PC-3 (cell line): ENCODE data around the gene HMGXB3. TPM values are rescaled to one million over a fixed set of nuclear protein-coding genes. Genes with fewer than 3 reads are reported as not detected.

Experiments
- ATAC-seq: fragments of 200-7000 bp; cut with Tn5 transposase; 2 replicates; pipeline ENCODE4 v1.9.1; 2020; ENCODE audit warnings: mild to moderate bottlenecking, moderate library complexity
- BruUV-seq: library from RNA; stranded (reverse); fragments of 400-500 nt; replicated peaks from 2 replicates; lab custom pipeline; 2021; lab: Mats Ljungman, UMichigan
- CTCF ChIA-PET: fragments of 300-600 bp; sonication (Branson Sonifier 250); formaldehyde crosslinking; loops from one replicate; lab custom pipeline; 2022; ENCODE audit warnings: antibody characterized with exemption; lab: Charles Lee
- POLR2A ChIA-PET: fragments of 300-600 bp; sonication (Branson Sonifier 250); formaldehyde crosslinking; loops from one replicate; lab custom pipeline; 2022; ENCODE audit warnings: antibody characterized with exemption; ENCODE audit not compliant: unreplicated experiment; lab: Charles Lee
- DNase-seq: peaks from one replicate; pipeline ENCODE4 v3.0.0-alpha.2; 2015
- H2AFZ ChIP-seq: fragments of 300-600 bp; sonication (generic); 2 replicates; pipeline ENCODE4 v1.6.0; 2016; ENCODE audit warnings: antibody characterized with exemption, low read length
- H3F3A ChIP-seq: fragments of 300-600 bp; sonication (generic); one replicate; pipeline ENCODE4 v1.6.0; 2017; ENCODE audit warnings: antibody characterized with exemption, low read length, control low read depth, mild to moderate bottlenecking; ENCODE audit not compliant: unreplicated experiment
- H3K27ac ChIP-seq: fragments of 300-600 bp; sonication (generic); 2 replicates; pipeline ENCODE4 v1.5.1; 2016; ENCODE audit warnings: mild to moderate bottlenecking, low read length
- H3K27me3 ChIP-seq: fragments of 300-600 bp; sonication (generic); 2 replicates; pipeline ENCODE4 v1.6.1; 2016; ENCODE audit warnings: low read length, mixed read lengths
- H3K36me3 ChIP-seq: fragments of 300-600 bp; sonication (generic); 2 replicates; pipeline ENCODE4 v1.6.1; 2016; ENCODE audit warnings: low read depth, mixed run types, low read length, mixed read lengths
- H3K4me1 ChIP-seq: fragments of 300-600 bp; sonication (generic); 2 replicates; pipeline ENCODE4 v1.5.1; 2016; ENCODE audit warnings: low read length; ENCODE audit not compliant: insufficient read depth
- H3K4me2 ChIP-seq: fragments of 300-600 bp; sonication (generic); 2 replicates; pipeline ENCODE4 v1.6.0; 2016; ENCODE audit warnings: low read length
- H3K4me3 ChIP-seq: fragments of 300-600 bp; sonication (generic); 2 replicates; pipeline ENCODE4 v1.5.1; 2016; ENCODE audit warnings: mild to moderate bottlenecking, low read length, mixed read lengths
- H3K79me2 ChIP-seq: fragments of 300-600 bp; sonication (generic); 2 replicates; pipeline ENCODE4 v1.6.1; 2017; ENCODE audit warnings: low read length, mixed read lengths
- H3K9ac ChIP-seq: fragments of 300-600 bp; sonication (generic); 2 replicates; pipeline ENCODE4 v1.6.0; 2016; ENCODE audit warnings: mild to moderate bottlenecking, low read length
- H3K9me2 ChIP-seq: fragments of 300-600 bp; sonication (generic); replicated peaks from 2 replicates; pipeline ENCODE4 v1.6.1; 2016; ENCODE audit warnings: mixed run types, low read length, mixed read lengths
- H3K9me3 ChIP-seq: fragments of 300-600 bp; sonication (generic); 2 replicates; pipeline ENCODE4 v1.6.1; 2016; ENCODE audit warnings: low read length, mixed read lengths
- H4K20me1 ChIP-seq: fragments of 300-600 bp; sonication (generic); 2 replicates; pipeline ENCODE4 v1.6.1; 2016; ENCODE audit warnings: low read length, mixed read lengths
- EZH2 ChIP-seq: fragments of 300-600 bp; sonication (generic); IDR thresholded peaks from one replicate; pipeline ENCODE4 v1.6.1; 2017; ENCODE audit warnings: antibody characterized with exemption, mild to moderate bottlenecking, low read length; ENCODE audit not compliant: unreplicated experiment
- EZH2phosphoT487 ChIP-seq: fragments of 300-600 bp; sonication (generic); IDR thresholded peaks from 2 replicates; pipeline ENCODE4 v1.6.1; 2018; ENCODE audit warnings: mild to moderate bottlenecking, antibody characterized with exemption, low read length, borderline replicate concordance
- intact Hi-C: fragments of 100-400 bp; cut with micrococcal nuclease; formaldehyde crosslinking; loops from 2 replicates; pipeline ENCODE4 v1.9.0; 2023
- total RNA-seq: library from RNA; depleted of rRNA; stranded (reverse); fragments of >200 nt; gene quantifications from 2 replicates; pipeline ENCODE4 v1.2.3, GENCODE V29; 2014
- TF ChIP-seq, protein P1 (sequence below): fragments of 300-600 bp; sonication (generic); conservative IDR thresholded peaks from 2 replicates; pipeline ENCODE4 v1.5.1; 2017; ENCODE audit warnings: antibody characterized with exemption, low read depth, mild to moderate bottlenecking, low read length

Gene HMGXB3
- total RNA-seq, 1 experiment from 2014 or later = 56.6 TPM

DNA sequence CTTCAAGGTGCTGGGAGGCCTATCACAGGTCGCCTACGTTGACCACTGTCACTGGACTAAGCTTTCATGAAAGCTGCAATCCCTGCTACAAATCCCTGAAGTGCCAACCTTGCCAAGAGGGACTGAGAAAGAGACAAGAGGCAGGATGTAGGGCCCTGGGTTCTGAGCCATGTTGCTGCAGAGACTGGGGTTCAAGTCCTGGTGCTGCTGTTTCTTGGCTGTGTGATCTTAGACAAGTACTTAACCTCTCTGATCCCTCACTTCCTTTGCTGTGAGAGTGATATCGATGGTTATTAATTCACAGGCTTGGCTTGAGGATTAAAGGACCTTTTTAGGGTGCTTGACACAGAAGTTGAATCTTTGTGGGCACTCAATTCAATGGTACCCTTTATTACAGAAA, 70.3 kb downstream of the HMGXB3 start:
- no peaks in the 10 kb centered on the region for H3K79me2 ChIP-seq
- H3K9me3 ChIP-seq = no peaks in the 10 kb centered on the region
- peaks cover 9% of the 10 kb centered on the region for H3K4me1 ChIP-seq
- H4K20me1 ChIP-seq = no peaks in the 10 kb centered on the region
- ATAC-seq (no peak), DNase-seq (no peak)
- no peak overlapping the region for H3K27ac ChIP-seq
- ChIA-PET POLR2A (no interaction called here), CTCF (no interaction called here)
- H3K4me2 ChIP-seq = no peak overlapping the region
- H3F3A ChIP-seq = no peaks in the 10 kb centered on the region
- H3K36me3 ChIP-seq = no peaks in the 10 kb centered on the region
- intact Hi-C loops = no loop called here
- no peak overlapping the region for H2AFZ ChIP-seq
- H3K9me2 ChIP-seq = no peaks in the 10 kb centered on the region
- BruUV-seq = no TSS peak
- TF ChIP-seq, protein P1, sequence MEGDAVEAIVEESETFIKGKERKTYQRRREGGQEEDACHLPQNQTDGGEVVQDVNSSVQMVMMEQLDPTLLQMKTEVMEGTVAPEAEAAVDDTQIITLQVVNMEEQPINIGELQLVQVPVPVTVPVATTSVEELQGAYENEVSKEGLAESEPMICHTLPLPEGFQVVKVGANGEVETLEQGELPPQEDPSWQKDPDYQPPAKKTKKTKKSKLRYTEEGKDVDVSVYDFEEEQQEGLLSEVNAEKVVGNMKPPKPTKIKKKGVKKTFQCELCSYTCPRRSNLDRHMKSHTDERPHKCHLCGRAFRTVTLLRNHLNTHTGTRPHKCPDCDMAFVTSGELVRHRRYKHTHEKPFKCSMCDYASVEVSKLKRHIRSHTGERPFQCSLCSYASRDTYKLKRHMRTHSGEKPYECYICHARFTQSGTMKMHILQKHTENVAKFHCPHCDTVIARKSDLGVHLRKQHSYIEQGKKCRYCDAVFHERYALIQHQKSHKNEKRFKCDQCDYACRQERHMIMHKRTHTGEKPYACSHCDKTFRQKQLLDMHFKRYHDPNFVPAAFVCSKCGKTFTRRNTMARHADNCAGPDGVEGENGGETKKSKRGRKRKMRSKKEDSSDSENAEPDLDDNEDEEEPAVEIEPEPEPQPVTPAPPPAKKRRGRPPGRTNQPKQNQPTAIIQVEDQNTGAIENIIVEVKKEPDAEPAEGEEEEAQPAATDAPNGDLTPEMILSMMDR = no peak
- no peak for TF ChIP-seq EZH2
- no peak for TF ChIP-seq EZH2phosphoT487
- H3K27me3 ChIP-seq = peaks cover 14% of the 10 kb centered on the region
- no peak overlapping the region for H3K9ac ChIP-seq
- no peak overlapping the region for H3K4me3 ChIP-seq

DNA sequence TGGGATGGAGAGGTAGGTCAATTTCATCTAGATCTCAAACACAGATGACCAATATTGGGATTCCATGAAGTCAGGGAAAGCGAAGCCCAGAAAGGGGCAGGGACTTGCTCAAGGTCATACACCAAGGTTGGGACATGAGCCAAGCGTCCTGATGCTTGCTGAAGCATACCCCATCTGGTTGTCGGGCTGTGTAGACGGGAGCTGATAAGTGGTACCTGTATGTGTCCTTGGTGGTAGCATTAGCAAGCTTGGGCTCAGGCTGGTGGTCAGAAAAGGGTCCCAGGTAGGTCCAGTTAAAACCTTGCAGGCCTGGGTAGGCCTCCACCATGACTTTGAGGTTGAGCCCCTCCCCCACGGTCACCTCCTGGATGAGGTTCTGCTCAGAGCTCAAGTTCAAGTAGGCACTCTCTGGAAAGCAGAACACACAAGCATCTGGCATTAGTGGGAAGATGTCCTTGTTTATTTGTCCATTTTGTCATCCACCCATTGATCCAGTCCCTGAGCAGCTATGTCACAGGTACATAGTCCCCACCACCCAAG, 72.6 kb downstream of the HMGXB3 start:
- no peak overlapping the region for H3K9ac ChIP-seq
- no TSS peak for BruUV-seq
- H3F3A ChIP-seq = no peaks in the 10 kb centered on the region
- H3K79me2 ChIP-seq = no peaks in the 10 kb centered on the region
- H3K4me3 ChIP-seq = no peak overlapping the region
- ChIA-PET CTCF (no interaction called here), POLR2A (no interaction called here)
- H3K4me2 ChIP-seq = no peak overlapping the region
- DNase-seq (no peak), ATAC-seq (no peak)
- H4K20me1 ChIP-seq = no peaks in the 10 kb centered on the region
- H3K9me3 ChIP-seq = no peaks in the 10 kb centered on the region
- no peak overlapping the region for H2AFZ ChIP-seq
- no peaks in the 10 kb centered on the region for H3K9me2 ChIP-seq
- H3K27me3 ChIP-seq = peaks cover 32% of the 10 kb centered on the region
- intact Hi-C loops = no loop called here
- H3K27ac ChIP-seq = no peak overlapping the region
- no peaks in the 10 kb centered on the region for H3K4me1 ChIP-seq
- TF ChIP-seq EZH2phosphoT487 (no peak), EZH2 (no peak)
- TF ChIP-seq, protein P1 = no peak
- no peaks in the 10 kb centered on the region for H3K36me3 ChIP-seq

DNA sequence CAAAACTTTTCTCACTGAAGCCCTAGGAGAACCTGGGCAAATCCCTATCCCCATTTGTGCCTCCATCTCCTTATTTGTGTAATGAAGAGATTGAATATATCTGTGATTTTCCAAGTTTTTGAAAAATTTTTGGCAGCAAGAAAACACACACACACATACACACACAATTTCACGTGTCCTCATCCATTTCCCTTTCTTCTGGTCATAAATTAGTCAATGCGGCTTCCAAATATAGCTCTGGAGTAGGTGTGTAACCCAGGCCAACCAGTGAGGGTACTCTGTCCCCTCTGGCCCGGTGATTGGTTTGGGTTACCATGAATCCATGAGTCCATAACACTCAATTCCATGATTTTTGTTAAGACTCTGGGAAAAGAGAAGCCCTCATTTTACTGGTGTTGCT, 73.1 kb downstream of the HMGXB3 start:
- H3F3A ChIP-seq = no peaks in the 10 kb centered on the region

More for the DNA sequence above, 73.1 kb downstream of the HMGXB3 start:
- Histone ChIP-seq H2AFZ (no peak overlapping the region), H3K36me3 (no peaks in the 10 kb centered on the region), H3K79me2 (no peaks in the 10 kb centered on the region), H3K4me1 (no peaks in the 10 kb centered on the region), H3K9ac (no peak overlapping the region), H3K4me2 (no peak overlapping the region), H3K4me3 (no peak overlapping the region), H3K27me3 (peaks cover 32% of the 10 kb centered on the region), H3K9me2 (no peaks in the 10 kb centered on the region), H3K27ac (no peak overlapping the region), H4K20me1 (no peaks in the 10 kb centered on the region), H3K9me3 (no peaks in the 10 kb centered on the region)
- DNase-seq (no peak), ATAC-seq (no peak)
- intact Hi-C loops = no loop called here
- ChIA-PET POLR2A (no interaction called here), CTCF (no interaction called here)
- no TSS peak for BruUV-seq
- TF ChIP-seq EZH2phosphoT487 (no peak), EZH2 (no peak)
- TF ChIP-seq, protein P1 = no peak
